Hepatocyte (in vitro differentiated cells): Measurements from ENCODE around the gene COQ4. TPM values are rescaled to one million over a fixed set of nuclear protein-coding genes. Genes with fewer than 3 reads are reported as not detected.

Experiments used
- DNase-seq: peaks from one replicate; pipeline ENCODE4 v3.0.0-alpha.2; 2016; ENCODE audit warnings: low spot score
- H2AFZ ChIP-seq: fragments of 200-600 bp; sonication (generic); 2 replicates; pipeline ENCODE4 v1.6.0; 2016; ENCODE audit warnings: antibody characterized with exemption, mild to moderate bottlenecking
- H3K27ac ChIP-seq: fragments of 200-600 bp; sonication (generic); 2 replicates; pipeline ENCODE4 v1.5.1; 2016; ENCODE audit warnings: mild to moderate bottlenecking
- H3K27me3 ChIP-seq: fragments of 200-600 bp; sonication (generic); 2 replicates; pipeline ENCODE4 v1.6.1; 2016
- H3K36me3 ChIP-seq: fragments of 200-600 bp; sonication (generic); replicated peaks from 2 replicates; pipeline ENCODE4 v1.5.1; 2016; ENCODE audit warnings: low read depth; ENCODE audit not compliant: insufficient read depth
- H3K4me1 ChIP-seq: fragments of 200-600 bp; sonication (generic); 2 replicates; pipeline ENCODE4 v1.5.1; 2016; ENCODE audit warnings: mild to moderate bottlenecking, moderate library complexity; ENCODE audit not compliant: insufficient read depth
- H3K4me2 ChIP-seq: fragments of 200-600 bp; sonication (generic); 2 replicates; pipeline ENCODE4 v1.6.0; 2016
- H3K4me3 ChIP-seq: fragments of 200-600 bp; sonication (generic); 2 replicates; pipeline ENCODE4 v1.5.1; 2016; ENCODE audit warnings: mild to moderate bottlenecking
- H3K79me2 ChIP-seq: fragments of 200-600 bp; sonication (generic); 2 replicates; pipeline ENCODE4 v1.6.0; 2017; ENCODE audit warnings: mild to moderate bottlenecking
- H3K9me2 ChIP-seq: fragments of 200-600 bp; sonication (generic); replicated peaks from 2 replicates; pipeline ENCODE4 v1.6.0; 2017; ENCODE audit warnings: mild to moderate bottlenecking; ENCODE audit not compliant: insufficient read depth
- H3K9me3 ChIP-seq: fragments of 200-600 bp; sonication (generic); 2 replicates; pipeline ENCODE4 v1.5.1; 2016; ENCODE audit warnings: low read depth, mild to moderate bottlenecking
- H4K20me1 ChIP-seq: fragments of 200-600 bp; sonication (generic); 2 replicates; pipeline ENCODE4 v1.6.0; 2016; ENCODE audit warnings: mild to moderate bottlenecking; ENCODE audit not compliant: insufficient read depth, poor library complexity, severe bottlenecking
- CTCF ChIP-seq: fragments of 200-600 bp; sonication (generic); IDR thresholded peaks from 2 replicates; pipeline ENCODE4 v1.5.1; 2016; ENCODE audit warnings: antibody characterized with exemption, mild to moderate bottlenecking; ENCODE audit not compliant: poor library complexity
- EZH2 ChIP-seq: fragments of 200-600 bp; sonication (generic); IDR thresholded peaks from 2 replicates; pipeline ENCODE4 v1.6.1; 2016; ENCODE audit warnings: antibody characterized with exemption, mild to moderate bottlenecking, borderline replicate concordance
- EZH2phosphoT487 ChIP-seq: fragments of 200-600 bp; sonication (generic); IDR thresholded peaks from one replicate; pipeline ENCODE4 v1.6.1; 2018; ENCODE audit warnings: antibody characterized with exemption, mild to moderate bottlenecking, low read depth, moderate library complexity; ENCODE audit not compliant: unreplicated experiment, severe bottlenecking
- WGBS: methylation state at CpG from one replicate; pipeline ENCODE4 v1.1.6; 2016; ENCODE audit warnings: low lambda C conversion rate; ENCODE audit errors: missing lambda C conversion rate; 5-methylcytosine and 5-hydroxymethylcytosine counted together
- polyA plus RNA-seq: library from polyadenylated mRNA; unstranded; fragments of >200 nt; fragmentation: Nextera tagmentation; extraction: Ambion mirVana; gene quantifications from 2 replicates; pipeline ENCODE4 v1.2.1, GENCODE V29; 2016
- total RNA-seq: library from RNA; depleted of rRNA; stranded (reverse); fragments of >200 nt; gene quantifications from 2 replicates; pipeline ENCODE4 v1.2.3, GENCODE V29; 2014

The COQ4 gene
- total and polyA plus RNA-seq, 2 experiments from 2014 or later, result 35.2 to 40.9 TPM

- no peak for TF ChIP-seq EZH2
- TF ChIP-seq EZH2phosphoT487, result no peak
- no peak for TF ChIP-seq CTCF
- no peaks in the 10 kb centered on the region for H3K36me3 ChIP-seq
- no peak overlapping the region for H3K27ac ChIP-seq
- DNase-seq, result no peak
- H3K79me2 ChIP-seq, result no peaks in the 10 kb centered on the region
- no peaks in the 10 kb centered on the region for H3K27me3 ChIP-seq
- H3K4me3 ChIP-seq, result no peak overlapping the region
- no peak overlapping the region for H2AFZ ChIP-seq
- no peaks in the 10 kb centered on the region for H3K9me2 ChIP-seq
- peaks cover 14% of the 10 kb centered on the region for H3K4me1 ChIP-seq
- WGBS, result 76% methylated on average over 4 of the region's 4 CpGs
- no peak overlapping the region for H3K4me2 ChIP-seq
- H3K9me3 ChIP-seq, result no peaks in the 10 kb centered on the region
- H4K20me1 ChIP-seq, result no peaks in the 10 kb centered on the region
Measured at GRCh38 chr9:128293091-128293490, 29.5 kb upstream of the COQ4 start.

DNA sequence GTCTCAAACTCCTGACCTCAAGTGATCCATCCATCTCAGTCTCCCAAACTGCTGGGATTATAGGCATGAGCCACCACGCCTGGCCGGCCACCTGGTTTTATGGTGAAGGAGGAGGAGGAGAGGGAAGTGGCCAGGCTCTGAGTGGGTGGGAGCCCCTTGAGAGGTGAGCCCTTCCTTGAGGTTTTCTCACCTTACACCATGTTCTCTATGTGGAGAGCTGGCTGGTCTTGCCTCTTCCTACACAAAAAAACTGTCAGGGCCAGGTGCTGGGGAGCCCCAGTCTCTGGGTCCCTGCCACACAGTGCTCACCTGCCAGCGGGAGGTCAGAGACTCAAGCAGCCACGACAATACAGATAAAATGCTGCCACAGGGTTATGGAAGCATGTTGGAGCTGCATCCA, 28.5 kb upstream of the COQ4 start:
- no peak for DNase-seq
- Histone ChIP-seq H3K79me2 (no peaks in the 10 kb centered on the region), H3K9me2 (no peaks in the 10 kb centered on the region), H3K9me3 (no peaks in the 10 kb centered on the region), H4K20me1 (no peaks in the 10 kb centered on the region), H3K4me1 (peaks cover 14% of the 10 kb centered on the region), H3K4me3 (no peak overlapping the region), H3K27me3 (no peaks in the 10 kb centered on the region), H2AFZ (no peak overlapping the region), H3K4me2 (no peak overlapping the region), H3K27ac (no peak overlapping the region), H3K36me3 (no peaks in the 10 kb centered on the region)
- 83% methylated on average over 4 of the region's 4 CpGs for WGBS
- TF ChIP-seq EZH2phosphoT487 (no peak), EZH2 (no peak), CTCF (no peak)

GRCh38 chr9:128296340-128297220, 26.1 kb upstream of the COQ4 start:
- 84% methylated on average over 16 of the region's 16 CpGs for WGBS
- peak; percentile 39 for DNase-seq
- Histone ChIP-seq H3K79me2 (no peaks in the 10 kb centered on the region), H3K27me3 (no peaks in the 10 kb centered on the region), H2AFZ (no peak overlapping the region), H3K27ac (peak overlapping the region; percentile 71), H4K20me1 (no peaks in the 10 kb centered on the region), H3K4me3 (no peak overlapping the region), H3K4me2 (peak overlapping the region; percentile 13), H3K36me3 (no peaks in the 10 kb centered on the region), H3K9me2 (no peaks in the 10 kb centered on the region), H3K9me3 (no peaks in the 10 kb centered on the region), H3K4me1 (peaks cover 14% of the 10 kb centered on the region)
- TF ChIP-seq CTCF (no peak), EZH2phosphoT487 (no peak), EZH2 (no peak)
